GM12878 (cell line): ENCODE results near the gene SDF4. TPM values are rescaled to one million over a fixed set of nuclear protein-coding genes. Genes with fewer than 3 reads are reported as not detected.

Source experiments
- CHD1 ChIP-seq: IDR thresholded peaks from 2 replicates; pipeline ENCODE4 v1.6.1; 2012; ENCODE audit warnings: low read depth, low read length, improper control_type of control experiment
- CREB1 ChIP-seq: IDR thresholded peaks from 2 replicates; pipeline ENCODE4 v1.6.1; 2012; ENCODE audit warnings: low read depth, mild to moderate bottlenecking, inconsistent platforms
- FOS ChIP-seq: IDR thresholded peaks from 3 replicates; pipeline ENCODE4 v1.6.1; 2011; ENCODE audit warnings: borderline replicate concordance; ENCODE audit not compliant: insufficient read length; ENCODE audit errors: extremely low read depth
- GATAD2B ChIP-seq: fragments of 450-650 bp; conservative IDR thresholded peaks from 2 replicates; pipeline ENCODE4 v1.6.1; 2017; ENCODE audit warnings: low read depth, mild to moderate bottlenecking, moderate library complexity
- HDGF ChIP-seq: fragments of 450-650 bp; IDR thresholded peaks from 2 replicates; pipeline ENCODE4 v1.6.1; 2016; ENCODE audit warnings: antibody characterized with exemption
- IKZF2 ChIP-seq, 2 experiments: fragments of 450-650 bp; IDR thresholded peaks; 2 replicates each; pipeline ENCODE4 v1.6.1; 2017; ENCODE audit warnings: mild to moderate bottlenecking in 2 of 2, moderate library complexity in 2 of 2
- JUND ChIP-seq: IDR thresholded peaks from 2 replicates; pipeline ENCODE4 v1.6.1; 2012; ENCODE audit warnings: low read depth, mild to moderate bottlenecking, low read length, improper control_type of control experiment, moderate library complexity
- KLF5 ChIP-seq: fragments of 450-650 bp; IDR thresholded peaks from 2 replicates; pipeline ENCODE4 v1.6.1; 2014; ENCODE audit warnings: mild to moderate bottlenecking; ENCODE audit not compliant: partially characterized antibody
- MTA3 ChIP-seq: IDR thresholded peaks from 2 replicates; pipeline ENCODE4 v1.6.1; 2012; ENCODE audit warnings: low read length, inconsistent platforms, borderline replicate concordance
- MXI1 ChIP-seq: fragments of 150-350 bp; IDR thresholded peaks from 2 replicates; pipeline ENCODE4 v1.6.1; 2011; ENCODE audit warnings: low read depth, mild to moderate bottlenecking, inconsistent platforms, low read length, improper control_type of control experiment
- PAX8 ChIP-seq: fragments of 450-650 bp; IDR thresholded peaks from 2 replicates; pipeline ENCODE4 v1.6.1; 2017; ENCODE audit warnings: mild to moderate bottlenecking, moderate library complexity
- POLR2AphosphoS2 ChIP-seq: IDR thresholded peaks from 2 replicates; pipeline ENCODE4 v1.6.1; 2011; ENCODE audit warnings: low read depth, mild to moderate bottlenecking, low read length, improper control_type of control experiment, moderate library complexity
- RB1 ChIP-seq: fragments of 450-650 bp; formaldehyde crosslinking; IDR thresholded peaks from 2 replicates; pipeline ENCODE4 v1.6.1; 2017; ENCODE audit warnings: mild to moderate bottlenecking, borderline replicate concordance
- RBBP5 ChIP-seq: fragments of 200-600 bp; sonication (generic); conservative IDR thresholded peaks from 2 replicates; pipeline ENCODE4 v1.6.1; 2016
- RCOR1 ChIP-seq: conservative IDR thresholded peaks from 2 replicates; pipeline ENCODE4 v1.6.1; 2012; ENCODE audit warnings: low read depth, low read length, improper control_type of control experiment
- RUNX3 ChIP-seq: IDR thresholded peaks from 2 replicates; pipeline ENCODE4 v1.6.1; 2012; ENCODE audit warnings: low read length, inconsistent platforms
- SIN3A ChIP-seq: IDR thresholded peaks from 2 replicates; pipeline ENCODE4 v1.6.1; 2012; ENCODE audit warnings: low read depth, low read length, improper control_type of control experiment
- SREBF2 ChIP-seq: IDR thresholded peaks from 2 replicates; pipeline ENCODE4 v1.6.1; 2012; ENCODE audit warnings: mild to moderate bottlenecking, low read length
- TBL1XR1 ChIP-seq: IDR thresholded peaks from 2 replicates; pipeline ENCODE4 v1.6.1; 2012; ENCODE audit warnings: low read depth, low read length, improper control_type of control experiment
- ZBED1 ChIP-seq: IDR thresholded peaks from 2 replicates; pipeline ENCODE4 v1.6.1; 2016; ENCODE audit warnings: borderline replicate concordance
- polyA plus RNA-seq, 11 experiments: library from polyadenylated mRNA; depleted of rRNA in 4 of 11; unstranded in 6 of 11; stranded (reverse) in 5 of 11; fragments of >200 nt; fragmentation: Nextera tagmentation in 4 of 11; fragmentation: Illumina TruSeq in 1 of 11; extraction: Ambion mirVana in 4 of 11; extraction: Trizol in 1 of 11; gene quantifications; 1 replicate in 1 of 11; 2 replicates in 10 of 11; pipeline versions ENCODE4 v1.2.1 to v1.2.3, GENCODE V29; 2011 to 2016; ENCODE audit warnings: inconsistent platforms in 2 of 11, missing spikeins in 2 of 11, low read depth in 1 of 11
- total RNA-seq, 4 experiments: library from RNA; depleted of rRNA in 3 of 4; stranded (reverse); fragments of >200 nt in 3 of 4; fragmentation: Illumina TruSeq in 1 of 4; extraction: Trizol in 1 of 4; gene quantifications; 2 replicates each; pipeline versions ENCODE4 v1.2.1 to v1.2.3, GENCODE V29; 2013 to 2021
- TF ChIP-seq, protein P1 (sequence below): fragments of 450-650 bp; IDR thresholded peaks from 2 replicates; pipeline ENCODE4 v1.6.1; 2017; ENCODE audit warnings: mild to moderate bottlenecking, moderate library complexity
- TF ChIP-seq, protein P2 (sequence below): fragments of 450-650 bp; conservative IDR thresholded peaks from 2 replicates; pipeline ENCODE4 v1.6.1; 2017; ENCODE audit warnings: mild to moderate bottlenecking, moderate library complexity
- TF ChIP-seq, protein P3 (sequence below): fragments of 450-650 bp; IDR thresholded peaks from 2 replicates; pipeline ENCODE4 v1.6.1; 2017; ENCODE audit warnings: borderline replicate concordance
- TF ChIP-seq, protein P4 (sequence below): fragments of 450-650 bp; IDR thresholded peaks from 2 replicates; pipeline ENCODE4 v1.6.1; 2016; ENCODE audit warnings: mild to moderate bottlenecking

The SDF4 gene
- total and polyA plus RNA-seq, 10 of the 15 experiments (the other 5 are each of a cell fraction or from before 2014, with no cell fraction given), result 0.44 to 97.2 (median 40.2) TPM

DNA sequence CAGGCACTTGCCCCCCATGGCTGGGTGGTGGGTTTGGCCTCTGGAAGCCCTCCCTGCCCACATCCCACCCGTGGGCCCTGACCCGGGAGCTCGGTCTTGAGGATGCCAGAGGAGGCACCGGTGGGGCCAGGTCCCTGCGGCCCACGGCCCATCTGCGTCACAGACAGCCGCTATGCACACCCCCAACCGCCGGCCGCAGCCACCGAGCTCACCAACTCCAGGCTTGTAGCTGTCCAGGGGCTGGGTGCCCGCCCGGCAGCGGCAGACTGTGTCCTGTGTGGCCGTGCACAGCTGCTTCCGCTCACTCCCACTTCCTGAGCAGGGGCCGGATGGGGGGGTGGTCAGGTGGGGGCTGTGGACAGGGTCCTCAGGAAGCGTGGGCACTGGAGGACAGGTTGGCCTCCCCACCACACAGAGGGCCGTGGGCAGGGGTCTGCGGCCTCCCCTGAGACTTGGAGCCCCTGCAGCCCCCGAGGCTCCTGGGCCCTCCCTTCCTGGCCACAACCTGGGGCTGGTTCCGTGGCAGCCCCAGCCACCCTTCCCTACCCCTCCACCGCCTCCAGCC, 18.9 kb downstream of the SDF4 start (continued):
- TF ChIP-seq, protein P1, sequence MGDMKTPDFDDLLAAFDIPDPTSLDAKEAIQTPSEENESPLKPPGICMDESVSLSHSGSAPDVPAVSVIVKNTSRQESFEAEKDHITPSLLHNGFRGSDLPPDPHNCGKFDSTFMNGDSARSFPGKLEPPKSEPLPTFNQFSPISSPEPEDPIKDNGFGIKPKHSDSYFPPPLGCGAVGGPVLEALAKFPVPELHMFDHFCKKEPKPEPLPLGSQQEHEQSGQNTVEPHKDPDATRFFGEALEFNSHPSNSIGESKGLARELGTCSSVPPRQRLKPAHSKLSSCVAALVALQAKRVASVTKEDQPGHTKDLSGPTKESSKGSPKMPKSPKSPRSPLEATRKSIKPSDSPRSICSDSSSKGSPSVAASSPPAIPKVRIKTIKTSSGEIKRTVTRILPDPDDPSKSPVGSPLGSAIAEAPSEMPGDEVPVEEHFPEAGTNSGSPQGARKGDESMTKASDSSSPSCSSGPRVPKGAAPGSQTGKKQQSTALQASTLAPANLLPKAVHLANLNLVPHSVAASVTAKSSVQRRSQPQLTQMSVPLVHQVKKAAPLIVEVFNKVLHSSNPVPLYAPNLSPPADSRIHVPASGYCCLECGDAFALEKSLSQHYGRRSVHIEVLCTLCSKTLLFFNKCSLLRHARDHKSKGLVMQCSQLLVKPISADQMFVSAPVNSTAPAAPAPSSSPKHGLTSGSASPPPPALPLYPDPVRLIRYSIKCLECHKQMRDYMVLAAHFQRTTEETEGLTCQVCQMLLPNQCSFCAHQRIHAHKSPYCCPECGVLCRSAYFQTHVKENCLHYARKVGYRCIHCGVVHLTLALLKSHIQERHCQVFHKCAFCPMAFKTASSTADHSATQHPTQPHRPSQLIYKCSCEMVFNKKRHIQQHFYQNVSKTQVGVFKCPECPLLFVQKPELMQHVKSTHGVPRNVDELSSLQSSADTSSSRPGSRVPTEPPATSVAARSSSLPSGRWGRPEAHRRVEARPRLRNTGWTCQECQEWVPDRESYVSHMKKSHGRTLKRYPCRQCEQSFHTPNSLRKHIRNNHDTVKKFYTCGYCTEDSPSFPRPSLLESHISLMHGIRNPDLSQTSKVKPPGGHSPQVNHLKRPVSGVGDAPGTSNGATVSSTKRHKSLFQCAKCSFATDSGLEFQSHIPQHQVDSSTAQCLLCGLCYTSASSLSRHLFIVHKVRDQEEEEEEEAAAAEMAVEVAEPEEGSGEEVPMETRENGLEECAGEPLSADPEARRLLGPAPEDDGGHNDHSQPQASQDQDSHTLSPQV, result no peak
- TF ChIP-seq RUNX3 (peak; percentile 16; the same call in 1 of the 2 replicates), POLR2AphosphoS2 (no peak), PAX8 (no peak), MXI1 (no peak), RCOR1 (no peak), MTA3 (no peak), IKZF2 (IDR thresholded peaks at IDR 0.05) (peak; percentile 33 to 50; a peak in 2 of 4 replicates), SIN3A (no peak; the same call in 1 of the 2 replicates), ZBED1 (no peak), HDGF (no peak), CHD1 (no peak), SREBF2 (no peak), GATAD2B (no peak; the same call in 1 of the 2 replicates), CREB1 (no peak), RBBP5 (no peak), KLF5 (no peak), RB1 (no peak), JUND (no peak), TBL1XR1 (no peak), FOS (no peak)
- TF ChIP-seq, protein P2, sequence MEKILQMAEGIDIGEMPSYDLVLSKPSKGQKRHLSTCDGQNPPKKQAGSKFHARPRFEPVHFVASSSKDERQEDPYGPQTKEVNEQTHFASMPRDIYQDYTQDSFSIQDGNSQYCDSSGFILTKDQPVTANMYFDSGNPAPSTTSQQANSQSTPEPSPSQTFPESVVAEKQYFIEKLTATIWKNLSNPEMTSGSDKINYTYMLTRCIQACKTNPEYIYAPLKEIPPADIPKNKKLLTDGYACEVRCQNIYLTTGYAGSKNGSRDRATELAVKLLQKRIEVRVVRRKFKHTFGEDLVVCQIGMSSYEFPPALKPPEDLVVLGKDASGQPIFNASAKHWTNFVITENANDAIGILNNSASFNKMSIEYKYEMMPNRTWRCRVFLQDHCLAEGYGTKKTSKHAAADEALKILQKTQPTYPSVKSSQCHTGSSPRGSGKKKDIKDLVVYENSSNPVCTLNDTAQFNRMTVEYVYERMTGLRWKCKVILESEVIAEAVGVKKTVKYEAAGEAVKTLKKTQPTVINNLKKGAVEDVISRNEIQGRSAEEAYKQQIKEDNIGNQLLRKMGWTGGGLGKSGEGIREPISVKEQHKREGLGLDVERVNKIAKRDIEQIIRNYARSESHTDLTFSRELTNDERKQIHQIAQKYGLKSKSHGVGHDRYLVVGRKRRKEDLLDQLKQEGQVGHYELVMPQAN, result 0 out of 2 replicates have a peak, but pooled peaks have one; percentile 21
- TF ChIP-seq, protein P3, sequence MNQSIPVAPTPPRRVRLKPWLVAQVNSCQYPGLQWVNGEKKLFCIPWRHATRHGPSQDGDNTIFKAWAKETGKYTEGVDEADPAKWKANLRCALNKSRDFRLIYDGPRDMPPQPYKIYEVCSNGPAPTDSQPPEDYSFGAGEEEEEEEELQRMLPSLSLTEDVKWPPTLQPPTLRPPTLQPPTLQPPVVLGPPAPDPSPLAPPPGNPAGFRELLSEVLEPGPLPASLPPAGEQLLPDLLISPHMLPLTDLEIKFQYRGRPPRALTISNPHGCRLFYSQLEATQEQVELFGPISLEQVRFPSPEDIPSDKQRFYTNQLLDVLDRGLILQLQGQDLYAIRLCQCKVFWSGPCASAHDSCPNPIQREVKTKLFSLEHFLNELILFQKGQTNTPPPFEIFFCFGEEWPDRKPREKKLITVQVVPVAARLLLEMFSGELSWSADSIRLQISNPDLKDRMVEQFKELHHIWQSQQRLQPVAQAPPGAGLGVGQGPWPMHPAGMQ, result 0 out of 2 replicates have a peak, but pooled peaks have one; percentile 9
- TF ChIP-seq, protein P4, sequence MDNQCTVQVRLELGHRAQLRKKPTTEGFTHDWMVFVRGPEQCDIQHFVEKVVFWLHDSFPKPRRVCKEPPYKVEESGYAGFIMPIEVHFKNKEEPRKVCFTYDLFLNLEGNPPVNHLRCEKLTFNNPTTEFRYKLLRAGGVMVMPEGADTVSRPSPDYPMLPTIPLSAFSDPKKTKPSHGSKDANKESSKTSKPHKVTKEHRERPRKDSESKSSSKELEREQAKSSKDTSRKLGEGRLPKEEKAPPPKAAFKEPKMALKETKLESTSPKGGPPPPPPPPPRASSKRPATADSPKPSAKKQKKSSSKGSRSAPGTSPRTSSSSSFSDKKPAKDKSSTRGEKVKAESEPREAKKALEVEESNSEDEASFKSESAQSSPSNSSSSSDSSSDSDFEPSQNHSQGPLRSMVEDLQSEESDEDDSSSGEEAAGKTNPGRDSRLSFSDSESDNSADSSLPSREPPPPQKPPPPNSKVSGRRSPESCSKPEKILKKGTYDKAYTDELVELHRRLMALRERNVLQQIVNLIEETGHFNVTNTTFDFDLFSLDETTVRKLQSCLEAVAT, result no peak; the same call in 1 of the 2 replicates
